ENCODE measurements around the gene ABLIM1.
A peak's percentile ranks its signal among the peaks of the same experiment; 100 is the strongest.

The ABLIM1 gene

GRCh38 chr10:114687459-114687858 lies 29.4 kb upstream of the ABLIM1 start:
- Histone ChIP-seq H3K9me3 (ENCODE audit: low read length) (no peaks in the 10 kb centered on the region), H3K36me3 (ENCODE audit: insufficient read depth, low read length) (no peaks in the 10 kb centered on the region), H3K27ac (ENCODE audit: low read depth, low read length) (no peak overlapping the region), H3K4me3 (ENCODE audit: low read depth in 1 of 2, low read length in 2 of 2) (no peak overlapping the region), H3K4me1 (ENCODE audit: insufficient read depth, low read length) (peaks cover 17% of the 10 kb centered on the region), H3K27me3 (ENCODE audit: control insufficient read depth in 1 of 2, insufficient read depth in 2 of 2, low read length in 2 of 2) (no peaks in the 10 kb centered on the region), H3K9ac (ENCODE audit: low read length) (no peak overlapping the region)

- H3K27me3 ChIP-seq (ENCODE audit: control insufficient read depth in 1 of 2, insufficient read depth in 2 of 2, low read length in 2 of 2): no peaks in the 10 kb centered on the region
- H3K36me3 ChIP-seq (ENCODE audit: insufficient read depth, low read length): no peaks in the 10 kb centered on the region
- H3K4me3 ChIP-seq (ENCODE audit: low read depth in 1 of 2, low read length in 2 of 2): no peak overlapping the region
- no peak overlapping the region for H3K27ac ChIP-seq (ENCODE audit: low read depth, low read length)
- peaks cover 26% of the 10 kb centered on the region for H3K4me1 ChIP-seq (ENCODE audit: insufficient read depth, low read length)
- H3K9me3 ChIP-seq (ENCODE audit: low read length): no peaks in the 10 kb centered on the region
- H3K9ac ChIP-seq (ENCODE audit: low read length): no peak overlapping the region
These were observed 27.9 kb upstream of the ABLIM1 start for GRCh38 chr10:114686013-114686412.

- H3K27me3 ChIP-seq (ENCODE audit: control insufficient read depth in 1 of 2, insufficient read depth in 2 of 2, low read length in 2 of 2): no peaks in the 10 kb centered on the region
- peaks cover 26% of the 10 kb centered on the region for H3K4me1 ChIP-seq (ENCODE audit: insufficient read depth, low read length)
- H3K27ac ChIP-seq (ENCODE audit: low read depth, low read length): no peak overlapping the region
- H3K9ac ChIP-seq (ENCODE audit: low read length): no peak overlapping the region
- H3K36me3 ChIP-seq (ENCODE audit: insufficient read depth, low read length): no peaks in the 10 kb centered on the region
- no peak overlapping the region for H3K4me3 ChIP-seq (ENCODE audit: low read depth in 1 of 2, low read length in 2 of 2)
- no peaks in the 10 kb centered on the region for H3K9me3 ChIP-seq (ENCODE audit: low read length)
These were observed 27.4 kb upstream of the ABLIM1 start for GRCh38 chr10:114685456-114685855.

GRCh38 chr10:114684822-114685209 lies 26.7 kb upstream of the ABLIM1 start:
- Histone ChIP-seq H3K27ac (ENCODE audit: low read depth, low read length) (peak overlapping the region; percentile 35), H3K9ac (ENCODE audit: low read length) (no peak overlapping the region), H3K4me1 (ENCODE audit: insufficient read depth, low read length) (peaks cover 26% of the 10 kb centered on the region), H3K4me3 (ENCODE audit: low read depth in 1 of 2, low read length in 2 of 2) (no peak overlapping the region), H3K27me3 (ENCODE audit: control insufficient read depth in 1 of 2, insufficient read depth in 2 of 2, low read length in 2 of 2) (no peaks in the 10 kb centered on the region), H3K36me3 (ENCODE audit: insufficient read depth, low read length) (no peaks in the 10 kb centered on the region), H3K9me3 (ENCODE audit: low read length) (no peaks in the 10 kb centered on the region)

- Histone ChIP-seq H3K9ac (ENCODE audit: low read length) (no peak overlapping the region), H3K4me3 (ENCODE audit: low read depth in 1 of 2, low read length in 2 of 2) (no peak overlapping the region), H3K27ac (ENCODE audit: low read depth, low read length) (peak overlapping the region; percentile 35), H3K9me3 (ENCODE audit: low read length) (no peaks in the 10 kb centered on the region), H3K27me3 (ENCODE audit: control insufficient read depth in 1 of 2, insufficient read depth in 2 of 2, low read length in 2 of 2) (no peaks in the 10 kb centered on the region), H3K4me1 (ENCODE audit: insufficient read depth, low read length) (peaks cover 26% of the 10 kb centered on the region), H3K36me3 (ENCODE audit: insufficient read depth, low read length) (no peaks in the 10 kb centered on the region)
These were observed 26.2 kb upstream of the ABLIM1 start for GRCh38 chr10:114684084-114684821.

GRCh38 chr10:114683593-114683992 lies 25.5 kb upstream of the ABLIM1 start:
- H3K27ac ChIP-seq (ENCODE audit: low read depth, low read length): no peak overlapping the region
- H3K4me1 ChIP-seq (ENCODE audit: insufficient read depth, low read length): peaks cover 26% of the 10 kb centered on the region
- no peaks in the 10 kb centered on the region for H3K36me3 ChIP-seq (ENCODE audit: insufficient read depth, low read length)
- no peak overlapping the region for H3K9ac ChIP-seq (ENCODE audit: low read length)
- H3K9me3 ChIP-seq (ENCODE audit: low read length): no peaks in the 10 kb centered on the region
- H3K4me3 ChIP-seq (ENCODE audit: low read depth in 1 of 2, low read length in 2 of 2): no peak overlapping the region
- H3K27me3 ChIP-seq (ENCODE audit: control insufficient read depth in 1 of 2, insufficient read depth in 2 of 2, low read length in 2 of 2): no peaks in the 10 kb centered on the region

- H3K4me1 ChIP-seq (ENCODE audit: insufficient read depth, low read length): peaks cover 26% of the 10 kb centered on the region
- no peak overlapping the region for H3K4me3 ChIP-seq (ENCODE audit: low read depth in 1 of 2, low read length in 2 of 2)
- H3K9me3 ChIP-seq (ENCODE audit: low read length): no peaks in the 10 kb centered on the region
- H3K27me3 ChIP-seq (ENCODE audit: control insufficient read depth in 1 of 2, insufficient read depth in 2 of 2, low read length in 2 of 2): no peaks in the 10 kb centered on the region
- H3K9ac ChIP-seq (ENCODE audit: low read length): no peak overlapping the region
- no peak overlapping the region for H3K27ac ChIP-seq (ENCODE audit: low read depth, low read length)
- H3K36me3 ChIP-seq (ENCODE audit: insufficient read depth, low read length): no peaks in the 10 kb centered on the region
These were observed 25.1 kb upstream of the ABLIM1 start for GRCh38 chr10:114683162-114683561.

- H3K9me3 ChIP-seq (ENCODE audit: low read length): no peaks in the 10 kb centered on the region
- H3K36me3 ChIP-seq (ENCODE audit: insufficient read depth, low read length): no peaks in the 10 kb centered on the region
- H3K9ac ChIP-seq (ENCODE audit: low read length): no peak overlapping the region
- H3K4me1 ChIP-seq (ENCODE audit: insufficient read depth, low read length): peaks cover 26% of the 10 kb centered on the region
- no peak overlapping the region for H3K27ac ChIP-seq (ENCODE audit: low read depth, low read length)
- H3K27me3 ChIP-seq (ENCODE audit: control insufficient read depth in 1 of 2, insufficient read depth in 2 of 2, low read length in 2 of 2): no peaks in the 10 kb centered on the region
- H3K4me3 ChIP-seq (ENCODE audit: low read depth in 1 of 2, low read length in 2 of 2): no peak overlapping the region
These were observed 24.5 kb upstream of the ABLIM1 start for GRCh38 chr10:114682532-114682931.

- Histone ChIP-seq H3K27ac (ENCODE audit: low read depth, low read length) (no peak overlapping the region), H3K4me3 (ENCODE audit: low read depth in 1 of 2, low read length in 2 of 2) (no peak overlapping the region), H3K4me1 (ENCODE audit: insufficient read depth, low read length) (peaks cover 26% of the 10 kb centered on the region), H3K36me3 (ENCODE audit: insufficient read depth, low read length) (no peaks in the 10 kb centered on the region), H3K27me3 (ENCODE audit: control insufficient read depth in 1 of 2, insufficient read depth in 2 of 2, low read length in 2 of 2) (no peaks in the 10 kb centered on the region), H3K9ac (ENCODE audit: low read length) (no peak overlapping the region), H3K9me3 (ENCODE audit: low read length) (no peaks in the 10 kb centered on the region)
These were observed 24.0 kb upstream of the ABLIM1 start for GRCh38 chr10:114682121-114682520.

- Histone ChIP-seq H3K9me3 (ENCODE audit: low read length) (no peaks in the 10 kb centered on the region), H3K27ac (ENCODE audit: low read depth, low read length) (no peak overlapping the region)
These were observed 23.5 kb upstream of the ABLIM1 start for GRCh38 chr10:114681542-114681941.

GRCh38 chr10:114680543-114681117 lies 22.6 kb upstream of the ABLIM1 start:
- H3K27ac ChIP-seq (ENCODE audit: low read depth, low read length): no peak overlapping the region
- H3K9ac ChIP-seq (ENCODE audit: low read length): no peak overlapping the region

More at GRCh38 chr10:114681542-114681941, 23.5 kb upstream of the ABLIM1 start:
- Histone ChIP-seq H3K4me1 (ENCODE audit: insufficient read depth, low read length) (peaks cover 26% of the 10 kb centered on the region), H3K4me3 (ENCODE audit: low read depth in 1 of 2, low read length in 2 of 2) (no peak overlapping the region), H3K9ac (ENCODE audit: low read length) (no peak overlapping the region), H3K27me3 (ENCODE audit: control insufficient read depth in 1 of 2, insufficient read depth in 2 of 2, low read length in 2 of 2) (no peaks in the 10 kb centered on the region), H3K36me3 (ENCODE audit: insufficient read depth, low read length) (no peaks in the 10 kb centered on the region)

GRCh38 chr10:114679552-114679951 lies 21.5 kb upstream of the ABLIM1 start:
- no peak overlapping the region for H3K27ac ChIP-seq (ENCODE audit: low read depth, low read length)
- no peaks in the 10 kb centered on the region for H3K9me3 ChIP-seq (ENCODE audit: low read length)
- H3K9ac ChIP-seq (ENCODE audit: low read length): no peak overlapping the region
- peaks cover 18% of the 10 kb centered on the region for H3K4me1 ChIP-seq (ENCODE audit: insufficient read depth, low read length)
- H3K36me3 ChIP-seq (ENCODE audit: insufficient read depth, low read length): no peaks in the 10 kb centered on the region
- H3K4me3 ChIP-seq (ENCODE audit: low read depth in 1 of 2, low read length in 2 of 2): no peak overlapping the region
- no peaks in the 10 kb centered on the region for H3K27me3 ChIP-seq (ENCODE audit: control insufficient read depth in 1 of 2, insufficient read depth in 2 of 2, low read length in 2 of 2)

More at GRCh38 chr10:114680543-114681117, 22.6 kb upstream of the ABLIM1 start:
- no peaks in the 10 kb centered on the region for H3K36me3 ChIP-seq (ENCODE audit: insufficient read depth, low read length)
- peaks cover 23% of the 10 kb centered on the region for H3K4me1 ChIP-seq (ENCODE audit: insufficient read depth, low read length)
- no peaks in the 10 kb centered on the region for H3K9me3 ChIP-seq (ENCODE audit: low read length)
- H3K27me3 ChIP-seq (ENCODE audit: control insufficient read depth in 1 of 2, insufficient read depth in 2 of 2, low read length in 2 of 2): no peaks in the 10 kb centered on the region
- H3K4me3 ChIP-seq (ENCODE audit: low read depth in 1 of 2, low read length in 2 of 2): no peak overlapping the region

Data from muscle layer of colon (tissue), 2 donors.